ENCODE data around the gene CLEC3B.

DNA sequence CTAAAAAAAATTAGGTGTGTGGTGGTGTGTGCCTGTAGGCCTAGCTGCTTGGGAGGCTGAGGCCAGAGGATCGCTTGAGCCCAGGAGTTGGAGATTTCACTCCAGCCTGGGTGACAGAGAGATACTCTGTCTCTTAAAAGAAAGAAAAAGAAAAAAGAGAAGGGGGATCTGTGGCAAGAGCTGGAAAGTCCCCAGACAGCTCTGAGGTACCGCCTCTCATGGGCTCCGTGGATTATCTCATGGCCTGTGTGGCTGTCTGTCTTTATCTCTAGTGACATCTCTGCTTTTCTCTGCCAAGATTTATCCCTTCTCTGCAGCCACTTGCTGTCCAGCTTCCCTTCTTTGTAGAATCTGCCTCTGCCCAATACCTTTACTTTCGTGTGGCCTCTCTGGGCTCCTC is 44.4 kb upstream of the CLEC3B start:
- TF ChIP-seq POLR2A (IDR thresholded peaks at IDR 0.05; ENCODE audit: low read depth, low read length), result no peak
- peak; percentile 55 for TF ChIP-seq SPI1 (IDR thresholded peaks at IDR 0.05; ENCODE audit: low read depth, low read length)
- TF ChIP-seq TAF1 (IDR thresholded peaks at IDR 0.05; ENCODE audit: low read depth, low read length), result no peak
- no peak for TF ChIP-seq POLR2AphosphoS5 (IDR thresholded peaks at IDR 0.05; ENCODE audit: low read depth, low read length)

Data from GM12891 (cell line).